B cell (primary cell): ENCODE data around the gene OBP2B. TPM values are rescaled to one million over a fixed set of nuclear protein-coding genes. Genes with fewer than 3 reads are reported as not detected.

Experiments used
- ATAC-seq: fragments of 200-7000 bp; cut with Tn5 transposase; one replicate; pipeline ENCODE4 v1.10.0; 2021; ENCODE audit warnings: low read depth, mild to moderate bottlenecking, moderate number of reproducible peaks, moderate library complexity
- CTCF ChIA-PET: fragments of 350-600 bp; sonication (Branson Sonifier 250); formaldehyde crosslinking; loops from one replicate; lab custom pipeline; 2021; ENCODE audit warnings: antibody characterized with exemption, inconsistent platforms; lab: Charles Lee
- POLR2A ChIA-PET: fragments of 350-600 bp; sonication (Branson Sonifier 250); formaldehyde crosslinking; loops from one replicate; lab custom pipeline; 2021; ENCODE audit warnings: antibody characterized with exemption; lab: Charles Lee
- DNase-seq: peaks from one replicate; pipeline ENCODE4 v3.0.0; 2013
- H2AFZ ChIP-seq: 2 replicates; pipeline ENCODE4 v1.6.1; 2012; ENCODE audit warnings: mild to moderate bottlenecking, low read depth, low read length; ENCODE audit not compliant: insufficient read depth, poor library complexity, severe bottlenecking
- H3K27ac ChIP-seq, 2 donors: 1 replicate in 1 of 2; 2 replicates in 1 of 2; pipeline ENCODE4 v1.5.1; 2012 to 2013; ENCODE audit warnings: low read length in 2 of 2, mild to moderate bottlenecking in 2 of 2, moderate library complexity in 1 of 2
- H3K27me3 ChIP-seq, 4 experiments: fragments of 200-600 bp in 1 of 4; sonication (generic) in 1 of 4; replicated peaks in 1 of 4; 1 replicate in 2 of 4; 2 replicates in 2 of 4; pipeline versions ENCODE4 v1.6.1 to v1.7.0; 2013 to 2016; ENCODE audit warnings: low read length in 3 of 4, mild to moderate bottlenecking in 2 of 4, mixed read lengths in 1 of 4, moderate library complexity in 1 of 4; ENCODE audit not compliant: insufficient read depth in 4 of 4, control insufficient read depth in 3 of 4; ENCODE audit errors: control extremely low read depth in 1 of 4
- H3K36me3 ChIP-seq, 2 experiments: replicated peaks in 1 of 2; 1 replicate in 1 of 2; 2 replicates in 1 of 2; pipeline versions ENCODE4 v1.6.1 to v1.7.1; 2013; ENCODE audit warnings: low read length in 1 of 2; ENCODE audit not compliant: insufficient read depth in 2 of 2, control insufficient read depth in 1 of 2; ENCODE audit errors: control extremely low read depth in 1 of 2, extremely low read depth in 1 of 2
- H3K4me1 ChIP-seq, 2 donors: fragments of 200-600 bp in 1 of 2; sonication (generic) in 1 of 2; 1 replicate in 1 of 2; 2 replicates in 1 of 2; pipeline versions ENCODE4 v1.5.1 to v1.6.1; 2013 to 2017; ENCODE audit warnings: low read length in 2 of 2; ENCODE audit not compliant: control insufficient read depth in 2 of 2, insufficient read depth in 2 of 2
- H3K4me2 ChIP-seq: replicated peaks from 2 replicates; pipeline ENCODE3; 2012; ENCODE audit warnings: mild to moderate bottlenecking, low read depth, low read length; ENCODE audit not compliant: poor library complexity, severe bottlenecking
- H3K4me3 ChIP-seq, 5 experiments: fragments of 200-600 bp in 1 of 5; sonication (generic) in 1 of 5; 1 replicate in 3 of 5; 2 replicates in 2 of 5; pipeline versions ENCODE4 v1.5.1 to v1.7.0; 2011 to 2016; ENCODE audit warnings: low read length in 4 of 5, mild to moderate bottlenecking in 4 of 5, low read depth in 2 of 5, control low read depth in 1 of 5, moderate library complexity in 1 of 5; ENCODE audit not compliant: insufficient read depth in 1 of 5; ENCODE audit errors: control extremely low read depth in 1 of 5, extremely low read depth in 1 of 5
- H3K79me2 ChIP-seq: fragments of 200-600 bp; sonication (generic); one replicate; pipeline ENCODE4 v1.6.0; 2016; ENCODE audit warnings: low read length; ENCODE audit not compliant: control insufficient read depth, insufficient read depth
- H3K9ac ChIP-seq: fragments of 200-600 bp; sonication (generic); 2 replicates; pipeline ENCODE4 v1.6.1; 2017; ENCODE audit warnings: mild to moderate bottlenecking, low read length, moderate library complexity
- H3K9me3 ChIP-seq, 3 donors: one replicate each; pipeline versions ENCODE4 v1.6.1 to v1.7.1; 2013; ENCODE audit warnings: low read length in 2 of 3; ENCODE audit not compliant: control insufficient read depth in 2 of 3, insufficient read depth in 1 of 3; ENCODE audit errors: control extremely low read depth in 1 of 3
- H4K20me1 ChIP-seq: 2 replicates; pipeline ENCODE4 v1.6.0; 2012; ENCODE audit warnings: mild to moderate bottlenecking, low read length; ENCODE audit not compliant: insufficient read depth, control insufficient read depth, poor library complexity, severe bottlenecking
- H3K27ac Mint-ChIP-seq: one replicate; pipeline ENCODE4 v1.8.0; 2021; ENCODE audit warnings: mixed read lengths
- H3K27me3 Mint-ChIP-seq: one replicate; pipeline ENCODE4 v1.8.0; 2021; ENCODE audit warnings: mixed read lengths
- H3K4me1 Mint-ChIP-seq: one replicate; pipeline ENCODE4 v1.8.0; 2021; ENCODE audit warnings: mixed read lengths
- H3K4me3 Mint-ChIP-seq: one replicate; pipeline ENCODE4 v1.8.0; 2021; ENCODE audit warnings: mixed read lengths
- H3K9me3 Mint-ChIP-seq: one replicate; pipeline ENCODE4 v1.8.0; 2022; ENCODE audit warnings: mixed read lengths; ENCODE audit not compliant: insufficient read depth
- EZH2 ChIP-seq: IDR thresholded peaks from 2 replicates; pipeline ENCODE4 v1.6.1; 2012; ENCODE audit warnings: borderline replicate concordance, low read depth, mild to moderate bottlenecking, moderate library complexity, low read length; ENCODE audit not compliant: insufficient read depth, poor library complexity, severe bottlenecking
- WGBS: methylation state at CpG from one replicate; pipeline ENCODE4 v1.1.5; 2013; ENCODE audit warnings: missing lambda C conversion rate; ENCODE audit not compliant: insufficient coverage; 5-methylcytosine and 5-hydroxymethylcytosine counted together
- intact Hi-C: fragments of 100-400 bp; cut with micrococcal nuclease; formaldehyde crosslinking; loops from one replicate; pipeline ENCODE4 v1.10.0; 2022
- polyA plus RNA-seq: library from polyadenylated mRNA; depleted of rRNA; stranded (reverse); fragments of >200 nt; gene quantifications from 2 replicates; pipeline ENCODE4 v1.2.3, GENCODE V29; 2012
- total RNA-seq, 2 donors: library from RNA; stranded (reverse); fragments of 120-200 nt in 1 of 2; gene quantifications; 1 replicate in 1 of 2; 2 replicates in 1 of 2; pipeline versions ENCODE4 v1.2.3 to v1.2.4, GENCODE V29; 2013 to 2022
- TF ChIP-seq, protein P1 (sequence below): fragments of 200-600 bp; IDR thresholded peaks from one replicate; pipeline ENCODE4 v1.8.0; 2022; ENCODE audit warnings: antibody characterized with exemption, mild to moderate bottlenecking

Gene OBP2B
- total and polyA plus RNA-seq, 2 donors (not counting 1 experiment from before 2014, with no cell fraction given) = not detected

GRCh38 chr9:133189826-133190225 lies 19.2 kb downstream of the OBP2B start:
- H3K27ac ChIP-seq = no peak overlapping the region
- DNase-seq = no peak
- no peak for TF ChIP-seq EZH2
- TF ChIP-seq, protein P1, sequence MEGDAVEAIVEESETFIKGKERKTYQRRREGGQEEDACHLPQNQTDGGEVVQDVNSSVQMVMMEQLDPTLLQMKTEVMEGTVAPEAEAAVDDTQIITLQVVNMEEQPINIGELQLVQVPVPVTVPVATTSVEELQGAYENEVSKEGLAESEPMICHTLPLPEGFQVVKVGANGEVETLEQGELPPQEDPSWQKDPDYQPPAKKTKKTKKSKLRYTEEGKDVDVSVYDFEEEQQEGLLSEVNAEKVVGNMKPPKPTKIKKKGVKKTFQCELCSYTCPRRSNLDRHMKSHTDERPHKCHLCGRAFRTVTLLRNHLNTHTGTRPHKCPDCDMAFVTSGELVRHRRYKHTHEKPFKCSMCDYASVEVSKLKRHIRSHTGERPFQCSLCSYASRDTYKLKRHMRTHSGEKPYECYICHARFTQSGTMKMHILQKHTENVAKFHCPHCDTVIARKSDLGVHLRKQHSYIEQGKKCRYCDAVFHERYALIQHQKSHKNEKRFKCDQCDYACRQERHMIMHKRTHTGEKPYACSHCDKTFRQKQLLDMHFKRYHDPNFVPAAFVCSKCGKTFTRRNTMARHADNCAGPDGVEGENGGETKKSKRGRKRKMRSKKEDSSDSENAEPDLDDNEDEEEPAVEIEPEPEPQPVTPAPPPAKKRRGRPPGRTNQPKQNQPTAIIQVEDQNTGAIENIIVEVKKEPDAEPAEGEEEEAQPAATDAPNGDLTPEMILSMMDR = no peak
- no peak overlapping the region for H3K4me2 ChIP-seq
- CTCF ChIA-PET = interaction anchor here (0.7 to 11.8 kb wide), 7 partner anchors 8 to 432 kb away, joined by 3 to 144 read pairs (median 3); no protein-coding TSS in a partner anchor
- H3K4me1 ChIP-seq = peaks cover 8 to 12% of the 10 kb centered on the region in 2 donors
- peaks cover 0 to 8% (median 3%) of the 10 kb centered on the region in 4 experiments for H3K27me3 ChIP-seq
- intact Hi-C loops = loop anchor here (10.0 kb wide), 1 partner anchor 165 kb away; the partner anchor contains the start of genes SURF1 and SURF2
- ATAC-seq = no peak
- no peaks in the 10 kb centered on the region for H3K79me2 ChIP-seq
- POLR2A ChIA-PET = no interaction called here
- Mint-ChIP-seq H3K4me3 (no peak overlapping the region), H3K27me3 (peaks cover 36% of the 10 kb centered on the region), H3K27ac (no peak overlapping the region), H3K9me3 (no peaks in the 10 kb centered on the region), H3K4me1 (peaks cover 8% of the 10 kb centered on the region)
- peaks cover 0 to 10% (median 0%) of the 10 kb centered on the region in 3 donors for H3K9me3 ChIP-seq
- H2AFZ ChIP-seq = no peak overlapping the region
- H3K4me3 ChIP-seq = no peak overlapping the region
- no peaks in the 10 kb centered on the region for H3K36me3 ChIP-seq
- no peak overlapping the region for H3K9ac ChIP-seq
- H4K20me1 ChIP-seq = no peaks in the 10 kb centered on the region
- 88% methylated on average over 8 of the region's 8 CpGs for WGBS

- ATAC-seq = no peak
Observed at GRCh38 chr9:133188843-133189180, 20.2 kb downstream of the OBP2B start.

More at GRCh38 chr9:133188843-133189180, 20.2 kb downstream of the OBP2B start:
- Histone ChIP-seq H3K36me3 (no peaks in the 10 kb centered on the region), H3K4me2 (no peak overlapping the region), H3K27ac (no peak overlapping the region), H3K9me3 (peaks cover 0 to 10% (median 0%) of the 10 kb centered on the region in 3 donors), H3K4me1 (peaks cover 8 to 12% of the 10 kb centered on the region in 2 donors), H3K9ac (no peak overlapping the region), H4K20me1 (no peaks in the 10 kb centered on the region), H2AFZ (no peak overlapping the region), H3K27me3 (peaks cover 0 to 12% (median 4%) of the 10 kb centered on the region in 4 experiments), H3K79me2 (no peaks in the 10 kb centered on the region), H3K4me3 (no peak overlapping the region)
- no peak overlapping the region for H3K4me3 Mint-ChIP-seq
- H3K27ac Mint-ChIP-seq = no peak overlapping the region
- intact Hi-C loops = loop anchor here (10.0 kb wide), 1 partner anchor 166 kb away; the partner anchor contains the start of genes SURF1 and SURF2
- no peak for TF ChIP-seq EZH2
- TF ChIP-seq, protein P1 = no peak
- DNase-seq = no peak
- ChIA-PET POLR2A (no interaction called here), CTCF (interaction anchor here (0.9 to 11.8 kb wide), 4 partner anchors 8 to 307 kb away, joined by 3 to 144 read pairs (median 4); no protein-coding TSS in a partner anchor)
- peaks cover 8% of the 10 kb centered on the region for H3K4me1 Mint-ChIP-seq
- peaks cover 31% of the 10 kb centered on the region for H3K27me3 Mint-ChIP-seq
- no peaks in the 10 kb centered on the region for H3K9me3 Mint-ChIP-seq
- 80% methylated on average over 2 of the region's 7 CpGs for WGBS
